DND-41 (cell line): ENCODE data around the gene STOML1.

Experiments
- EZH2 ChIP-seq: IDR thresholded peaks from 3 replicates; pipeline ENCODE4 v1.6.1; 2012; ENCODE audit warnings: borderline replicate concordance, low read depth, mild to moderate bottlenecking, moderate library complexity, low read length, inconsistent platforms; ENCODE audit not compliant: severe bottlenecking
- TF ChIP-seq, protein P1 (sequence below): IDR thresholded peaks from 2 replicates; pipeline ENCODE4 v1.5.1; 2012; ENCODE audit warnings: borderline replicate concordance, low read length, moderate library complexity, mild to moderate bottlenecking; ENCODE audit not compliant: poor library complexity, severe bottlenecking; ENCODE audit errors: extremely low read depth

DNA sequence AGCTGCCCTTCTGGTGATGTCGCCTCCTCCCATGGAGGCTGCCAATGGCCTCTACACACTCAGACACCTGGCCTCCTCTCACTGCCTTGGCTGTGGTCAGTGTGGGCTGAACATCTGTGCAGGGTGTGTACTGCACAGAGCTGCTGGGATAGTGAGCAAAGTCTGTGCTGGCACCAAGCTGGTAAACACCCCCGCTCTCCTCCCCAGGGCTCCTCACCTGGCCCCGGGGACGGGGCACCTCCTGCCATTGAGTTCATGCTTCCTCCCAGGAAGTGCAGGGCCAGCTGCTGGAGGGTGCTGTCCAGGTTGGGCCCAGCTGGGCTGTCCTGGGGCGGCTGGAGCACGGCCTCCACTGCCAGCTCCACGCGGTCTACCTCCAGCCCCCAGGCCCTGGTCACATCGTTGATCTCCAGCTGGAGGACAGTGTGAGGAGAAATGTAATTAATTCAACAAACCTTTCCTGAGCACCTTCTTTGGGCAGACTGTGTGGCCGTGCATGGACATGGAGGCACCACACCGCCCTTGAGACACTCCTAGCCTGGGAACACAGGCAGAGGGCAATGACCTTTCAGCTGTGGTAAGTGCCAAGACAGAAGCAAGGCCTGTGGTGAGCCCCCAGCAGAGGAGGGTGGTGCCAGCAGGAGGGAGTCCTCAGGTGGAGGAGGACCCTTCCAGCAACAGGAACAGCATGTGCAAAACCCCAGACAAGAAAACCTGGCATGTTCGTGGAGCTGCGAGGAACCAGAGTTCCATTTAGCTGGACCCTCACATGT lies 6.8 kb downstream of the STOML1 start:
- TF ChIP-seq, protein P1, sequence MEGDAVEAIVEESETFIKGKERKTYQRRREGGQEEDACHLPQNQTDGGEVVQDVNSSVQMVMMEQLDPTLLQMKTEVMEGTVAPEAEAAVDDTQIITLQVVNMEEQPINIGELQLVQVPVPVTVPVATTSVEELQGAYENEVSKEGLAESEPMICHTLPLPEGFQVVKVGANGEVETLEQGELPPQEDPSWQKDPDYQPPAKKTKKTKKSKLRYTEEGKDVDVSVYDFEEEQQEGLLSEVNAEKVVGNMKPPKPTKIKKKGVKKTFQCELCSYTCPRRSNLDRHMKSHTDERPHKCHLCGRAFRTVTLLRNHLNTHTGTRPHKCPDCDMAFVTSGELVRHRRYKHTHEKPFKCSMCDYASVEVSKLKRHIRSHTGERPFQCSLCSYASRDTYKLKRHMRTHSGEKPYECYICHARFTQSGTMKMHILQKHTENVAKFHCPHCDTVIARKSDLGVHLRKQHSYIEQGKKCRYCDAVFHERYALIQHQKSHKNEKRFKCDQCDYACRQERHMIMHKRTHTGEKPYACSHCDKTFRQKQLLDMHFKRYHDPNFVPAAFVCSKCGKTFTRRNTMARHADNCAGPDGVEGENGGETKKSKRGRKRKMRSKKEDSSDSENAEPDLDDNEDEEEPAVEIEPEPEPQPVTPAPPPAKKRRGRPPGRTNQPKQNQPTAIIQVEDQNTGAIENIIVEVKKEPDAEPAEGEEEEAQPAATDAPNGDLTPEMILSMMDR, result no peak
- no peak for TF ChIP-seq EZH2
